T1000 (cell line): ENCODE results near the gene WWC1.

Experiments
- DNase-seq: peaks from one replicate; lab custom pipeline; 2025; ENCODE audit warnings: mixed read lengths; lab: John Stamatoyannopoulos, UW

Gene WWC1

DNA sequence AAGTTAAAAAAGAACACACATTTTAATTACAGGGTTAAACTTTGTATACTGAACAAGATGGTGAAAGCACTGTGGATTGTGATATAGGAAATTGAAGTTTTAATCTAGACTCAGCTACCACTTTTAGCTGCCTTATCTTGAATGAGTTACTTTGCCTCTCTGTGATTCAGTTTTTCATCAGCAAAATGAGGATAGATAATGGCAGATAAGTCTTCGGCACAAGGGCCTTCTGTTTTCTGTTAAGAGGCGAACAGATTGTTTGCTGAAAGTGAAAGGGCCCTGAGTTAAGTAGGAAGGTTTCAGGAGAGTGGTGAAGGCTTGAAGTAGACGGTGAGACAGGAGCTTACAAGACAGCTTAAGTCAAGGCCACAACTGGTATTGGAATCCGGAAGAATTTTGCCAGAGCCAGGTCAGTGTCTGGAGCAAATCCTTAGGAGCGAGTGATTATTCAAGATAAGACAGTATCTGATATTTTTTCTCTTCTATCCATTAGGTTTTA is 202.7 kb downstream of the WWC1 start:
- DNase-seq: no peak

DNA sequence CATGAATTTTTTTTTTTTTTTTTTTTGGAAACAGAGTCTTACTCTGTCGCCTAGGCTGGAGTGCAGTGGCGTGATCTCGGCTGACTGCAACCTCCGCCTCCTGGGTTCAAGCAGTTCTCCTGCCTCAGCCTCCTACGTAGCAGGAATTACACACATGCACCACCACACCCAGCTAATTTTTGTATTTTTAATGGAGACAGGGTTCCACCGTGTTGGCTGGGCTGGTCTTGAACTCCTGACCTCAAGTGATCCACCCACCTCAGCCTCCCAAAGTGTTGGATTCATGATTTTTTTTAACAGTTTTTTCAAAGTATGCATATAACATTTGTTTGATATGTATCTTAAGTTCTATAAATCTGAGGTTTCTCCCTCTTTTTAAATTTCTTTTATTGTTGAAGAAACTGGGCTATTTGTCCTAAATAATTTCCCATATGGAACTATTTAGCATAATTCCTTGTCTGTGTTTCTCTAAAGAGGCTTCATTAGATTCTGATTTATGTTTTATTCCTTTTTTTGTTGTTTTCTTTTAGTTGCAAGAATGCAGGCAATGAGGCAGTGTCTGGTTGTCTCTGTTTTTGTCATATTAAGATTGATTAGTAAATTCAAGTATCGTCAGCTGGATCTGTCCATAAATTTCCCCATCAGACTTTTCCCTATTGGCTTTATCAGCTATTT is 211.3 kb downstream of the WWC1 start:
- DNase-seq: no peak

DNA sequence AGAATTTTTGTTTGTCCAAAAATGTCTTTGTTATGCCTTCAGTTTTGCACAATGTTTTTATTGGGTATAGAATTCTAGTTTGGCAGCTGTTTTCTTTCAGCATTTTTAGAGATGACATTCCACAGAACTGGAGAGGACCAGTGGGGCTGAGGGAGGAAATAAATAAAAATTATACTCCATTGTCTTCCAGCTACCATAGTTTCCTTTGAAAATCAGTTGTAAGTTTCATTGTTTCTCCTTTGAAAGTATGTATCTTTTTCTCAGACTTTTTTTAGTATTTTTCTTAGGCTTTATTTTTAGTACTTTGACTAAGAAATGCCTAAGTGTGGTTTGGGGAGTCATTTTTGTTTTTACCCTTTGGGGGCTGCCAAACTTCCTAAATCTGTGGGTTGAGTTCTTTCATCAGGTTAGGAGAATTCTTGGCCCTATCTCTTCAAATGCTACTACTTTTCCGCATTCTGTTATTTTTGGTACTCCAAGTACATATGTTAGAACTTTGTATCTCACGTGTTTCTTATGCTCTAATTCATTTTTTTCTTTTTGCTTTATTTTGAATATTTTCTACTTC is 222.5 kb downstream of the WWC1 start:
- no peak for DNase-seq
